22Rv1 (cell line): ENCODE data around the gene KIRREL1.

ENCODE experiments used
- H3K27ac ChIP-seq: fragments of 450-650 bp; 2 replicates; pipeline ENCODE4 v1.5.1; 2017
- ZFX ChIP-seq: fragments of 450-650 bp; IDR thresholded peaks from 2 replicates; pipeline ENCODE4 v1.6.1; 2017; ENCODE audit warnings: antibody characterized with exemption, borderline replicate concordance
- TF ChIP-seq, protein P1 (sequence below): fragments of 450-650 bp; IDR thresholded peaks from 2 replicates; pipeline ENCODE4 v1.5.1; 2017; ENCODE audit warnings: mild to moderate bottlenecking

Gene KIRREL1

GRCh38 chr1:158046715-158047510 lies 53.5 kb downstream of the KIRREL1 start:
- no peak for TF ChIP-seq ZFX
- TF ChIP-seq, protein P1, sequence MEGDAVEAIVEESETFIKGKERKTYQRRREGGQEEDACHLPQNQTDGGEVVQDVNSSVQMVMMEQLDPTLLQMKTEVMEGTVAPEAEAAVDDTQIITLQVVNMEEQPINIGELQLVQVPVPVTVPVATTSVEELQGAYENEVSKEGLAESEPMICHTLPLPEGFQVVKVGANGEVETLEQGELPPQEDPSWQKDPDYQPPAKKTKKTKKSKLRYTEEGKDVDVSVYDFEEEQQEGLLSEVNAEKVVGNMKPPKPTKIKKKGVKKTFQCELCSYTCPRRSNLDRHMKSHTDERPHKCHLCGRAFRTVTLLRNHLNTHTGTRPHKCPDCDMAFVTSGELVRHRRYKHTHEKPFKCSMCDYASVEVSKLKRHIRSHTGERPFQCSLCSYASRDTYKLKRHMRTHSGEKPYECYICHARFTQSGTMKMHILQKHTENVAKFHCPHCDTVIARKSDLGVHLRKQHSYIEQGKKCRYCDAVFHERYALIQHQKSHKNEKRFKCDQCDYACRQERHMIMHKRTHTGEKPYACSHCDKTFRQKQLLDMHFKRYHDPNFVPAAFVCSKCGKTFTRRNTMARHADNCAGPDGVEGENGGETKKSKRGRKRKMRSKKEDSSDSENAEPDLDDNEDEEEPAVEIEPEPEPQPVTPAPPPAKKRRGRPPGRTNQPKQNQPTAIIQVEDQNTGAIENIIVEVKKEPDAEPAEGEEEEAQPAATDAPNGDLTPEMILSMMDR, result no peak

DNA sequence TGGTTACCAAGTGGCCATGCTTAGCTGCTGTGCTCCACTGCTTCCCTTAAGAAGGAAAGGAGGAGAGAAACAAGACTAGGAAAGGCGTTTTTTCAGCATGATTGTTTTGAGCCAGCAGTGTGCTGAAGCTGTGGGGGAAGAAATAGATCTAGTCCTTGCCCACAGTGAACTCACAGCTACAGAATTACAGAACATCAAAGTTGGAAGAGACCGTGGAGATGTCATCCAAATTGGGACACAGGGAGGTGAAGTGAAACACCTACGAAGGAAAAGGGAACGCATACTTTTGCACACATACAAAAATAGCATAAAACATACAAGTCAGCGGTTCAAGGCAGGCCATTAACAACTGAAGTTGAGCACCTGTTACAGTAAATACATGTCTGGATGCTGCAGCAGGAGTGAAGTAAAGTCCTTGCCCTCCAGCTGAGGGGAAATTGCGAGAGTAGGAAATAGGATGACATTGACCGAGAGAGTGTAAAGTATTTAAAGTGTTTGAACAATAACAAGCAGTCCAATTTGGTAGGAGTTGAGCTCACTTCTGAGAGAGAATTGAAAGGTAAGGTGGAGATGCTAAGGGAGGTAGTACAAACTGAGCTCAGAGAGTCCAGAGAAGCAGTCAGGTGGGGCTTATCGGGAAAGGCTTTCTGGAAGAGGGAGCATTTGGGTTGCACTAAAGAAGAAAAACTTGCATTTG lies 55.1 kb downstream of the KIRREL1 start:
- no peak overlapping the region for H3K27ac ChIP-seq
- no peak for TF ChIP-seq ZFX
- TF ChIP-seq, protein P1, result no peak

More at GRCh38 chr1:158046715-158047510, 53.5 kb downstream of the KIRREL1 start:
- no peak overlapping the region for H3K27ac ChIP-seq

DNA sequence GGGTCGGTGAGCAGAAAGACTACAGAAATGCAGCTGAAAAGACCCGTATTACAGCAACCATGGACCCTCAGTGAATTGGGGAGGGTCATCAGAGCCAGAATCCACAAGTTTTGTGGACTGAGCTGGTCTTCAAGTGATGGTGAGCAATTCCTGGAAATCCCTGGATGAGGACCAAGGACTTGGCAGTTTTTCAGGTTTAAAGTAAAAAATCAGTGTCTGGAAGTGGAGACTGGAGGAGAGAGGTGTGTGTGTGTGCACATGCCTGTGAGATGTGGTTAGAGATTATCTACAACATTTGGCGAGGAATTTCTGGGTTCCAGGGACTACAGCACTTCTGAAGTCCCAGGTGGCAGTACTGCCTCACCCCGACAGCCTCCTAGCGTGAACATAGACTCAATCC lies 56.4 kb downstream of the KIRREL1 start:
- H3K27ac ChIP-seq, result no peak overlapping the region
- TF ChIP-seq ZFX, result no peak
- TF ChIP-seq, protein P1, result no peak

DNA sequence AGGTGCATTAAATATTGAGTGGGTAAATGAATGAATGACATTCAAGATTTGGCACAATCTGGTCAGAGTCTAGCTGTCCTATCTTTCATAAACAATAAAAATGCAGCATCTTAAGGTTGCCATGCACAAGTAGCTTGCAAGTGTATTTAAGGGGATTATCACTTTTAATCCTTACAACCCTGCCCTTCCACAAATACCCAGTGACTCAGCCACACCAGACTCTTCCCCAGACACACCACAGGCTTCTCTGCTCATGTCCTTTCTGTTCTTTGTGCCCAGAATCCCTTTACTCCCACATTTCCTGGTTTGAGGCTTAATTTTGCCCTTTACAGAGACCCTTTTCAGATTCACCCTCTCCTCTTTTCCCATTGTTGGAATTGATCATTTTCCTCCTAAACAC lies 59.8 kb downstream of the KIRREL1 start:
- no peak overlapping the region for H3K27ac ChIP-seq

GRCh38 chr1:158054721-158055120 lies 61.3 kb downstream of the KIRREL1 start:
- H3K27ac ChIP-seq, result no peak overlapping the region
- TF ChIP-seq ZFX, result no peak
- TF ChIP-seq, protein P1, result no peak

More for the DNA sequence above, 59.8 kb downstream of the KIRREL1 start:
- TF ChIP-seq ZFX, result no peak
- TF ChIP-seq, protein P1, result no peak

DNA sequence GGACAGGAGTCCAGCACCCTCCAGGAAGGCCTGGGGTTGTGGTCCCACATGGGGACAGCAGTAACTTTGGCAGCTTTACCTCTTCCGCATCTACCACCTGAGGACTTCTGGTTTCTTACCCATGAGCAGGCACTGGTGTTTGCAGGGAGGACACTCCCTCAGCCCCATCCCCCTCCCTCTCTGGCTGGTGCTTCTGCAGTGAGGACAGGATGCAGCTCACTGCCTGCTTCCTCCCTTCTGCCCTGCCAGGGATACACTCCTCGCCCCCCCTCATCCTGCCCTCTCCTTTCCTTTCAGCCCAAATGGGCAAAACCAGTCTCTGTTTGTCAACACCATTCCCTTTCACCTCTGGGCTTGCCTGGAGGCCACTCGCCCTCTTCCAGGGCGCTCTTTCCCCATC lies 62.4 kb downstream of the KIRREL1 start:
- TF ChIP-seq ZFX, result no peak
- TF ChIP-seq, protein P1, result no peak

DNA sequence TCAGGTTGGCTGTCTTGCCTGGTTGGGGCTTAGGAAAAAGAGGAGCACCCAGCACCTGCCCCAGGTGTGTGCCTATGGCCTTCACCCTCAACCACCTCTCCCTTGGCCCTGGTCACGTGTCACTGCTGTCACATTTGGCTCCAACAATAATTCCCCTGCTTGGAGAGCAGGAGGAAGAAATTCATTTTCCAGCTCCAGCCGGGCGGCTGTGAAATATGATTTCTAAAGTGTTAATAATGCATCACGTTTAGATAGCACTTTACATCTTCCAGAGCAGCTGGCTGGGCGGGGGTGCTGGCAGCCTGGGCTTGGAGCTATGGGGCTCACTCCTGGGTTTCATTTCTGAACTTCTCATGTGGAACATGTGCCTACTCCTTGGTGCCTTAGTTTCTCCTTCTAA lies 63.1 kb downstream of the KIRREL1 start:
- TF ChIP-seq, protein P1, result no peak
- no peak for TF ChIP-seq ZFX
- H3K27ac ChIP-seq, result no peak overlapping the region

More for the DNA sequence above, 62.4 kb downstream of the KIRREL1 start:
- H3K27ac ChIP-seq, result no peak overlapping the region
